Hair follicular keratinocyte (primary cell): ENCODE measurements around the gene COX20. TPM values are rescaled to one million over a fixed set of nuclear protein-coding genes. Genes with fewer than 3 reads are reported as not detected.

Source experiments
- total RNA-seq: library from RNA; depleted of rRNA; stranded (reverse); fragments of >200 nt; gene quantifications from 2 replicates; pipeline ENCODE4 v1.2.3, GENCODE V29; 2015

The COX20 gene, protein sequence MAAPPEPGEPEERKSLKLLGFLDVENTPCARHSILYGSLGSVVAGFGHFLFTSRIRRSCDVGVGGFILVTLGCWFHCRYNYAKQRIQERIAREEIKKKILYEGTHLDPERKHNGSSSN
- 8.2 and 19.5 TPM in 2 replicates for total RNA-seq

DNA sequence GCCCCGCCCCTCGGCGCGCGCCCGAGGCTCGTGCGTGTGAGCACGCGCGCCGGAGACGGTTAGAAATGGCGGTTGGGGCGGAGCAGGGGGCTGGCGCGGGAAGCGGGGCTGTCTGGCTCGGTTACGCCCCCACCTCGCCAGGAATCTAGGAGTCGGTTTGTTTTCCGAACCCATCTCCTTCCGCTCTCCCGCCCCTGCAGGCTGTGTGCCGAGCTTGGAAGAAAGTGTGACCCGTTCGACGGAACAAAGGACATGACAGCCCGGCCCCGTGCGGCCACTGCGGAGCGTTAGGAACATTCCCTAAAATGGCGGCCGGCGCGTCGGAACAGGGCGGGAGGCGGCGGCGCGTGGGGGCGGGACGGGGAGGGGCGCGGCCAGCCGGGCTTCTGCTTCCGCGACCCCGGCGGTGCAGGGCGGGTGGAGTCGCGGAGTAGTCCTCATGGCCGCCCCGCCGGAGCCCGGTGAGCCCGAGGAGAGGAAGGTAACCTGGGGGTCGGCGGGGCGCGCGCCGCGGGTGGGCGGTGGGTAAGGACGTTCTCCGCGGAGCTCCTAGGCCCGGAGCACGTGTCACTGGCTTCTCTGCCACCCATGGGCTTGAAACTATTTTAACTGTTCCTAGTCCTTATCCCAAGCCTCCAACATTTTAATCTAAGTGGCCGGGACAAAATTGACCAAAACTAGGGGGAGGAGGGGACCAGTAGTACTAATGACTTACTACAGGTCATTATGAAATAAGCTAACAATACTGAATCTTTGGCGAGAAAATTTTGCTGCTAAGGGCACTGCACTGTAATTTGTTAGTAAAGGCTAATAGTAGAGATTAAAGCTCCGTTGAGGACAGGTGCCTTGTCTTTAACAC, at the start of gene COX20:
Gene COX20 (plus strand): TSS at position 383 of the 859 bp plus-strand sequence. CDS start 57 bp downstream, at position 440.

DNA sequence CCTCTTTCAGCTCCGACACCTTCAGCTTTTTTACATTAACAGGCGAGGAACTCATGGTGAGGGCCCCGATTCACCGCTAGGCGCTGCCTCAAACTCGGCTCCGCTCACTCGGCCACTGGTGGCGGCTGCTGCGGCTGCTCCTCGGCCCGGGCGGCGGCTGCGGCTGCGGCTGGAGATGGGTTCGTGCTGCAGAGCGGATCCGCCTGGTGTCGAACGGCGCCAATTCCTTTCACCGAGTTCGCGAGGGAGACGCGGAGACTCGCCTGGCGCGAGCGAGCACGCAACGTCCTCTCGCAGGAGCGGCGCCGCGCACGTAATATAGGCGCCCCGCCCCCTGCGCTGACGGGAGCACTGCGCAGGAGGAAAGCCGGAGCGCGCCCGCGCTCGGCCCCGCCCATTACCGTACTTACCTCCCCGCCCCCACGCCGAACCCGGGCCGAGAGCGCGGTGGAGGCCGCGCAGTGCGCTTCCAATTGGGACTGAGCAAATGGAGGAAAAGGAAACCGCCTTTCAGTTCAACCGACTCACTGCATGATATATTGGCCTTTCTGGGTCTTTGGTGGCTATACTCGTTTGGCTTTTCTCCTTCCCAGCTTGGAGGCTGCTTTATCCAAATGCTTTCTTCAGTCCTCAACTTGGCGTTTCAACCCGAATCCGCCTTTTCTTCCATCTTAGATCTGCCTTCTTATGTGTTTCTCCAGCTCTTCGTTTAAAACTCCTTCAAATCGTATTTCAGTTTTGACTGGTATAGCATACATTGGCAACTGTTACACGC, 29.0 kb downstream of the COX20 start, which contains the start of gene HNRNPU:
Gene HNRNPU (minus strand): TSS at position 291 of the 775 bp plus-strand sequence. CDS start 236 bp downstream, at position 55.

Other genes with a start within 250 kb of the COX20 start
- 41.1 and 42.8 TPM in 2 replicates for gene DESI2, start 182.5 kb upstream of the COX20 start, total RNA-seq
- 166 and 292 TPM in 2 replicates for gene HNRNPU, start 28.9 kb downstream of the COX20 start, total RNA-seq